ENCODE data around the gene CCDC85C.

The CCDC85C gene

GRCh38 chr14:99479906-99480869, 123.8 kb downstream of the CCDC85C start, which contains the start of gene SETD3:
TSS of gene SETD3 (minus strand) at chr14:99480859. CDS start at chr14:99465805, 15,054 bp downstream.
- DNase-seq (ENCODE audit: low read depth in 1 of 2, low spot score in 1 of 2), result peak; percentile 4 to 6

- DNase-seq (ENCODE audit: low read depth in 1 of 2, low spot score in 1 of 2), result no peak
These were observed 124.7 kb downstream of the CCDC85C start for GRCh38 chr14:99479160-99479905.

- no peak for DNase-seq (ENCODE audit: low read depth in 1 of 2, low spot score in 1 of 2)
These were observed 125.9 kb downstream of the CCDC85C start for GRCh38 chr14:99478128-99478527.

GRCh38 chr14:99476864-99477263, 127.1 kb downstream of the CCDC85C start:
- no peak for DNase-seq (ENCODE audit: low read depth in 1 of 2, low spot score in 1 of 2)

- DNase-seq (ENCODE audit: low read depth in 1 of 2, low spot score in 1 of 2), result no peak
These were observed 128.3 kb downstream of the CCDC85C start for GRCh38 chr14:99475660-99476059.

- no peak for DNase-seq (ENCODE audit: low read depth in 1 of 2, low spot score in 1 of 2)
These were observed 128.8 kb downstream of the CCDC85C start for GRCh38 chr14:99475179-99475578.

- no peak for DNase-seq (ENCODE audit: low read depth in 1 of 2, low spot score in 1 of 2)
These were observed 130.5 kb downstream of the CCDC85C start for GRCh38 chr14:99473458-99473857.

- no peak for DNase-seq (ENCODE audit: low read depth in 1 of 2, low spot score in 1 of 2)
These were observed 131.1 kb downstream of the CCDC85C start for GRCh38 chr14:99472937-99473336.

- DNase-seq (ENCODE audit: low read depth in 1 of 2, low spot score in 1 of 2), result no peak
These were observed 132.3 kb downstream of the CCDC85C start for GRCh38 chr14:99471731-99472130.

GRCh38 chr14:99468836-99469592, 135.0 kb downstream of the CCDC85C start:
- no peak for DNase-seq (ENCODE audit: low read depth in 1 of 2, low spot score in 1 of 2)

GRCh38 chr14:99468081-99468480, 135.9 kb downstream of the CCDC85C start:
- DNase-seq (ENCODE audit: low read depth in 1 of 2, low spot score in 1 of 2), result no peak

GRCh38 chr14:99467336-99468078, 136.5 kb downstream of the CCDC85C start:
- DNase-seq (ENCODE audit: low read depth in 1 of 2, low spot score in 1 of 2), result no peak

GRCh38 chr14:99466758-99467157, 137.2 kb downstream of the CCDC85C start:
- DNase-seq (ENCODE audit: low read depth in 1 of 2, low spot score in 1 of 2), result no peak

GRCh38 chr14:99465288-99465687, 138.7 kb downstream of the CCDC85C start:
- no peak for DNase-seq (ENCODE audit: low read depth in 1 of 2, low spot score in 1 of 2)

- DNase-seq (ENCODE audit: low read depth in 1 of 2, low spot score in 1 of 2), result no peak
These were observed 140.0 kb downstream of the CCDC85C start for GRCh38 chr14:99463974-99464373.

- no peak for DNase-seq (ENCODE audit: low read depth in 1 of 2, low spot score in 1 of 2)
These were observed 141.8 kb downstream of the CCDC85C start for GRCh38 chr14:99462210-99462609.

GRCh38 chr14:99461411-99462085, 142.5 kb downstream of the CCDC85C start:
- DNase-seq (ENCODE audit: low read depth in 1 of 2, low spot score in 1 of 2), result no peak

GRCh38 chr14:99460793-99461192, 143.2 kb downstream of the CCDC85C start:
- DNase-seq (ENCODE audit: low read depth in 1 of 2, low spot score in 1 of 2), result no peak

- no peak for DNase-seq (ENCODE audit: low read depth in 1 of 2, low spot score in 1 of 2)
These were observed 144.4 kb downstream of the CCDC85C start for GRCh38 chr14:99459481-99460100.

GRCh38 chr14:99454246-99454645, 149.8 kb downstream of the CCDC85C start:
- DNase-seq (ENCODE audit: low read depth in 1 of 2, low spot score in 1 of 2), result no peak
